H1 (cell line): ENCODE results near the gene NSUN6. TPM values are rescaled to one million over a fixed set of nuclear protein-coding genes. Genes with fewer than 3 reads are reported as not detected.

Experiments
- CTCF ChIA-PET: fragments of 300-600 bp; sonication (Branson Sonifier 250); formaldehyde crosslinking; loops from one replicate; lab custom pipeline; 2021; ENCODE audit not compliant: partially characterized antibody; lab: Charles Lee
- POLR2A ChIA-PET: fragments of 300-600 bp; sonication (Branson Sonifier 250); formaldehyde crosslinking; loops from one replicate; lab custom pipeline; 2021; ENCODE audit warnings: inconsistent platforms; ENCODE audit not compliant: partially characterized antibody; lab: Charles Lee
- DNase-seq, 2 experiments: peaks; one replicate each; pipeline versions ENCODE4 v3.0.0 to v3.0.0-alpha.2; 2010 to 2022; ENCODE audit warnings: low spot score in 2 of 2, low read depth in 1 of 2, mixed read lengths in 1 of 2
- FAIRE-seq: peaks from 2 replicates; lab custom pipeline; 2011; peaks lifted over from hg19 to GRCh38; lab: Jason Lieb, UNC
- H2AFZ ChIP-seq: 2 replicates; pipeline ENCODE4 v1.8.1; 2012; ENCODE audit warnings: low read length, inconsistent platforms
- H2AK5ac ChIP-seq: 2 replicates; pipeline ENCODE4 v1.6.1; 2013; ENCODE audit warnings: low read depth, low read length
- H2BK120ac ChIP-seq: replicated peaks from 2 replicates; pipeline ENCODE3; 2013; ENCODE audit warnings: low read depth, low read length, inconsistent platforms
- H2BK12ac ChIP-seq: 2 replicates; pipeline ENCODE4 v1.6.1; 2013; ENCODE audit warnings: low read depth, low read length
- H2BK15ac ChIP-seq: 2 replicates; pipeline ENCODE4 v1.6.1; 2013; ENCODE audit warnings: low read length
- H2BK20ac ChIP-seq: 2 replicates; pipeline ENCODE4 v1.6.1; 2013; ENCODE audit warnings: low read length
- H2BK5ac ChIP-seq: 2 replicates; pipeline ENCODE4 v1.6.1; 2013; ENCODE audit warnings: low read depth, low read length
- H3K14ac ChIP-seq: 2 replicates; pipeline ENCODE4 v1.6.1; 2013; ENCODE audit warnings: inconsistent platforms; ENCODE audit not compliant: insufficient read length
- H3K18ac ChIP-seq: 2 replicates; pipeline ENCODE4 v1.6.1; 2013; ENCODE audit warnings: low read length; ENCODE audit errors: extremely low read depth
- H3K23ac ChIP-seq: 2 replicates; pipeline ENCODE4 v1.6.1; 2013; ENCODE audit warnings: inconsistent platforms; ENCODE audit not compliant: insufficient read length
- H3K23me2 ChIP-seq: 2 replicates; pipeline ENCODE4 v1.6.1; 2013; ENCODE audit warnings: low read depth, low read length
- H3K27ac ChIP-seq: 2 replicates; pipeline ENCODE4 v1.6.1; 2011; ENCODE audit warnings: low read depth, low read length, inconsistent platforms
- H3K27me3 ChIP-seq, 4 experiments: replicated peaks in 1 of 4; 1 replicate in 1 of 4; 2 replicates in 3 of 4; pipeline versions ENCODE4 v1.6.1 to v1.8.1; 2011 to 2013; ENCODE audit warnings: low read length in 3 of 4, mild to moderate bottlenecking in 3 of 4, inconsistent platforms in 2 of 4, mixed read lengths in 2 of 4, moderate library complexity in 1 of 4; ENCODE audit not compliant: control insufficient read depth in 3 of 4, insufficient read depth in 3 of 4; ENCODE audit errors: extremely low read depth in 1 of 4
- H3K36me3 ChIP-seq, 4 experiments: 2 replicates each; pipeline versions ENCODE4 v1.6.1 to v1.8.1; 2011 to 2013; ENCODE audit warnings: mild to moderate bottlenecking in 4 of 4, low read length in 3 of 4, moderate library complexity in 2 of 4, control low read depth in 1 of 4, inconsistent platforms in 1 of 4; ENCODE audit not compliant: insufficient read depth in 4 of 4, control insufficient read depth in 2 of 4
- H3K4ac ChIP-seq: replicated peaks from 2 replicates; pipeline ENCODE3; 2013; ENCODE audit warnings: low read length, low read depth, mixed read lengths, inconsistent platforms; ENCODE audit not compliant: insufficient read length
- H3K4me1 ChIP-seq, 4 experiments: replicated peaks in 1 of 4; 1 replicate in 1 of 4; 2 replicates in 3 of 4; pipeline versions ENCODE4 v1.6.1 to v1.8.1; 2011 to 2013; ENCODE audit warnings: low read length in 3 of 4, inconsistent platforms in 2 of 4, mixed read lengths in 1 of 4; ENCODE audit not compliant: insufficient read depth in 4 of 4, control insufficient read depth in 3 of 4
- H3K4me2 ChIP-seq, 2 experiments: 2 replicates each; pipeline versions ENCODE4 v1.6.1 to v1.8.1; 2011 to 2013; ENCODE audit warnings: low read depth in 2 of 2, low read length in 2 of 2, control low read depth in 1 of 2, inconsistent platforms in 1 of 2, mild to moderate bottlenecking in 1 of 2; ENCODE audit not compliant: insufficient read depth in 1 of 2
- H3K4me3 ChIP-seq, 4 experiments: fragments of 200-600, 300-600 bp in 1 of 4; sonication (generic), shearing (Covaris generic), sonication (Bioruptor Twin) in 1 of 4; 2 replicates each; pipeline versions ENCODE4 v1.5.1 to v1.8.1; 2011 to 2016; ENCODE audit warnings: low read length in 4 of 4, low read depth in 3 of 4, control low read depth in 2 of 4, inconsistent platforms in 2 of 4, mild to moderate bottlenecking in 2 of 4, mixed read lengths in 1 of 4, moderate library complexity in 1 of 4; ENCODE audit not compliant: insufficient read depth in 2 of 4; ENCODE audit errors: extremely low read depth in 1 of 4
- H3K56ac ChIP-seq: replicated peaks from 2 replicates; pipeline ENCODE3; 2013; ENCODE audit warnings: low read depth, mild to moderate bottlenecking, mixed read lengths, low read length, inconsistent platforms; ENCODE audit not compliant: insufficient read length
- H3K79me1 ChIP-seq: 2 replicates; pipeline ENCODE4 v1.6.1; 2013; ENCODE audit warnings: low read depth, low read length, control low read depth
- H3K79me2 ChIP-seq, 2 experiments: 2 replicates each; pipeline versions ENCODE4 v1.6.1 to v1.8.1; 2012 to 2013; ENCODE audit warnings: low read length in 2 of 2, mild to moderate bottlenecking in 2 of 2, inconsistent platforms in 1 of 2; ENCODE audit not compliant: insufficient read depth in 2 of 2, control insufficient read depth in 1 of 2
- H3K9ac ChIP-seq, 4 experiments: replicated peaks in 1 of 4; 1 replicate in 1 of 4; 2 replicates in 3 of 4; pipeline versions ENCODE4 v1.6.1 to v1.8.1; 2011 to 2013; ENCODE audit warnings: low read depth in 3 of 4, low read length in 3 of 4, control low read depth in 2 of 4, mild to moderate bottlenecking in 2 of 4, moderate library complexity in 2 of 4, inconsistent platforms in 1 of 4; ENCODE audit errors: extremely low read depth in 1 of 4
- H3K9me3 ChIP-seq, 2 experiments: 2 replicates each; pipeline versions ENCODE4 v1.6.1 to v1.8.1; 2012 to 2013; ENCODE audit warnings: mild to moderate bottlenecking in 2 of 2, moderate library complexity in 2 of 2, control low read depth in 1 of 2, inconsistent platforms in 1 of 2, low read depth in 1 of 2, low read length in 1 of 2, mixed read lengths in 1 of 2; ENCODE audit not compliant: insufficient read depth in 2 of 2
- H4K20me1 ChIP-seq, 2 experiments: replicated peaks in 1 of 2; 2 replicates each; pipeline versions ENCODE3 to v1.8.1; 2011 to 2013; ENCODE audit warnings: inconsistent platforms in 2 of 2, low read length in 2 of 2, mild to moderate bottlenecking in 1 of 2; ENCODE audit not compliant: insufficient read depth in 2 of 2, control insufficient read depth in 1 of 2
- H4K5ac ChIP-seq: 2 replicates; pipeline ENCODE4 v1.6.1; 2013; ENCODE audit warnings: low read length, low read depth, mixed read lengths, inconsistent platforms; ENCODE audit not compliant: insufficient read length
- H4K8ac ChIP-seq: 2 replicates; pipeline ENCODE4 v1.8.0; 2013; ENCODE audit warnings: mild to moderate bottlenecking, moderate library complexity, low read length, inconsistent platforms; ENCODE audit not compliant: insufficient read depth; ENCODE audit errors: extremely low read depth
- H4K91ac ChIP-seq: replicated peaks from 2 replicates; pipeline ENCODE3; 2013; ENCODE audit warnings: low read length, mixed read lengths, inconsistent platforms; ENCODE audit not compliant: insufficient read length
- ASH2L ChIP-seq: fragments of 200-600, 300-600 bp; sonication (generic); IDR thresholded peaks from one replicate; pipeline ENCODE4 v1.7.1; 2017; ENCODE audit warnings: low read length
- GTF2F1 ChIP-seq: IDR thresholded peaks from 2 replicates; pipeline ENCODE4 v1.6.1; 2012; ENCODE audit warnings: low read depth, low read length, improper control_type of control experiment, borderline replicate concordance
- HDAC2 ChIP-seq, 2 experiments: fragments of 300-600 bp in 1 of 2; sonication (generic) in 1 of 2; IDR thresholded peaks; 2 replicates each; pipeline ENCODE4 v1.6.1; 2011 to 2012; ENCODE audit warnings: low read depth in 2 of 2, low read length in 2 of 2, mild to moderate bottlenecking in 2 of 2, moderate library complexity in 2 of 2, borderline replicate concordance in 1 of 2, inconsistent platforms in 1 of 2
- HDAC6 ChIP-seq: IDR thresholded peaks from one replicate; pipeline ENCODE4 v1.7.1; 2012; ENCODE audit warnings: low read depth, mild to moderate bottlenecking, inconsistent platforms, low read length, moderate library complexity
- RNF2 ChIP-seq: fragments of 200-900, 300-1000 bp; sonication (generic); IDR thresholded peaks from 2 replicates; pipeline ENCODE4 v1.7.1; 2016; ENCODE audit warnings: borderline replicate concordance, low read depth, mild to moderate bottlenecking, antibody characterized with exemption, low read length; ENCODE audit not compliant: poor library complexity, severe bottlenecking; ENCODE audit errors: missing control alignments
- SP2 ChIP-seq: IDR thresholded peaks from 2 replicates; pipeline ENCODE4 v1.6.1; 2012; ENCODE audit warnings: mild to moderate bottlenecking, low read length, inconsistent platforms
- SP4 ChIP-seq: IDR thresholded peaks from 2 replicates; pipeline ENCODE4 v1.6.1; 2012; ENCODE audit warnings: low read length, inconsistent platforms
- WGBS, 2 experiments: shearing (Covaris generic) in 1 of 2; methylation state at CpG; one replicate each; pipeline versions ENCODE4 v1.1.6 to v1.1.7; 2013 to 2015; ENCODE audit warnings: low lambda C conversion rate in 2 of 2, mixed read lengths in 2 of 2, inconsistent platforms in 1 of 2, low coverage in 1 of 2, missing lambda C conversion rate in 1 of 2; ENCODE audit not compliant: insufficient replicate concordance in 2 of 2, insufficient coverage in 1 of 2, insufficient read length in 1 of 2; ENCODE audit errors: extremely low coverage in 1 of 2, missing lambda C conversion rate in 1 of 2; 5-methylcytosine and 5-hydroxymethylcytosine counted together
- polyA plus RNA-seq, 7 experiments: library from polyadenylated mRNA; depleted of rRNA in 3 of 7; stranded (reverse) in 5 of 7; unstranded in 2 of 7; fragments of >200 nt in 5 of 7; fragments of 200-250 nt in 2 of 7; gene quantifications; 1 replicate in 5 of 7; 2 replicates in 1 of 7; 4 replicates in 1 of 7; pipeline versions ENCODE4 v1.2.1 to v1.2.3, GENCODE V29; 2011 to 2013; ENCODE audit warnings: missing spikeins in 2 of 7, mixed read lengths in 2 of 7
- total RNA-seq: library from RNA; stranded (reverse); fragmentation: NEBNext Ultra II Directional; extraction: Animal tissue kit (Norgen Biotek cat#: 25700); gene quantifications from 2 replicates; pipeline ENCODE4 v1.2.1, GENCODE V29; 2021

The NSUN6 gene
- total and polyA plus RNA-seq, 2 of the 8 experiments (the other 6 are each of a cell fraction or from before 2014, with no cell fraction given), result 5.9 to 14.4 TPM

DNA sequence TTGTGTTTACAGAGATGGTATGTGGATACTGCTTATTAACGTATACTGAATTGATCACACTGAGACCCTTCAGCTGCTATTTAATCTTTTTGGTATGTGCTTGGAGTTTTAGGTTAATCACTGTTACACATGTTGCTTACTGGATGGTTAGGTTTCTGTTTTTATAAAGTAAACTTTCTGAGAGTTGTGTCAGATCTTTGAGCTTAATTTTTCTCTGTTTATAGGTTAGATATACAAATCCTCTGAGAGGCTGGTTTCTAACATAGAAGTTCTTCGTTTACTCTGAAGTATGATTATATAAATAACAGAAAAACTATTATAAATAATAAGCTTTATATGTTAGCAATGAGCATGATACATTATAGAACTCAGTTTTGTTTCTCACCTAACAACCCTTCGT lies 123.1 kb downstream of the NSUN6 start:
- Histone ChIP-seq H3K23ac (no peak overlapping the region), H3K36me3 (peaks cover 0 to 5% (median 0%) of the 10 kb centered on the region in 4 experiments; a peak in 3 of 8 replicates), H2AK5ac (no peak overlapping the region), H3K4me1 (no peaks in the 10 kb centered on the region), H4K8ac (no peak overlapping the region), H2BK20ac (no peak overlapping the region), H3K4me2 (no peak overlapping the region), H3K79me1 (no peaks in the 10 kb centered on the region), H3K9ac (no peak overlapping the region), H2BK120ac (no peak overlapping the region), H4K5ac (no peak overlapping the region), H3K4me3 (no peak overlapping the region), H3K27me3 (no peaks in the 10 kb centered on the region), H4K20me1 (no peaks in the 10 kb centered on the region), H3K56ac (no peak overlapping the region), H3K14ac (no peak overlapping the region), H2BK15ac (no peak overlapping the region), H3K79me2 (no peaks in the 10 kb centered on the region), H4K91ac (no peak overlapping the region), H2AFZ (no peak overlapping the region), H3K9me3 (peaks cover 5 to 6% of the 10 kb centered on the region in 2 experiments; a peak in 1 of 4 replicates), H3K23me2 (no peaks in the 10 kb centered on the region), H2BK5ac (no peak overlapping the region), H3K4ac (no peak overlapping the region), H3K18ac (no peak overlapping the region), H2BK12ac (no peak overlapping the region), H3K27ac (no peak overlapping the region)
- no peak for FAIRE-seq
- CTCF ChIA-PET, result no interaction called here
- POLR2A ChIA-PET, result interaction anchor here (0.9 kb wide), 1 partner anchor 10 kb away, joined by 3 read pairs; no protein-coding TSS in a partner anchor
- TF ChIP-seq SP4, result no peak
- no peak for TF ChIP-seq GTF2F1
- no peak for TF ChIP-seq HDAC2 (IDR thresholded peaks at IDR 0.05; ENCODE audit: borderline replicate concordance in 1 of 2, low read depth in 2 of 2, low read length in 2 of 2)
- TF ChIP-seq HDAC6, result no peak
- TF ChIP-seq ASH2L, result no peak
- no peak for TF ChIP-seq SP2
- no peak for TF ChIP-seq RNF2
- WGBS, 2 experiments, result 94% methylated on average over 3 of the region's 3 CpGs; no CpG with 5 or more reads in 1 of the 2 experiments
- DNase-seq, result no peak
